HG03060 (cell line): ENCODE data around the gene PEX11G.

Source experiments
- ATAC-seq: cut with Tn5 transposase; IDR thresholded peaks from one replicate; pipeline ENCODE4 v1.9.1; 2021; ENCODE audit warnings: low read depth, moderate number of reproducible peaks; ENCODE audit not compliant: unreplicated experiment

PEX11G gene

DNA sequence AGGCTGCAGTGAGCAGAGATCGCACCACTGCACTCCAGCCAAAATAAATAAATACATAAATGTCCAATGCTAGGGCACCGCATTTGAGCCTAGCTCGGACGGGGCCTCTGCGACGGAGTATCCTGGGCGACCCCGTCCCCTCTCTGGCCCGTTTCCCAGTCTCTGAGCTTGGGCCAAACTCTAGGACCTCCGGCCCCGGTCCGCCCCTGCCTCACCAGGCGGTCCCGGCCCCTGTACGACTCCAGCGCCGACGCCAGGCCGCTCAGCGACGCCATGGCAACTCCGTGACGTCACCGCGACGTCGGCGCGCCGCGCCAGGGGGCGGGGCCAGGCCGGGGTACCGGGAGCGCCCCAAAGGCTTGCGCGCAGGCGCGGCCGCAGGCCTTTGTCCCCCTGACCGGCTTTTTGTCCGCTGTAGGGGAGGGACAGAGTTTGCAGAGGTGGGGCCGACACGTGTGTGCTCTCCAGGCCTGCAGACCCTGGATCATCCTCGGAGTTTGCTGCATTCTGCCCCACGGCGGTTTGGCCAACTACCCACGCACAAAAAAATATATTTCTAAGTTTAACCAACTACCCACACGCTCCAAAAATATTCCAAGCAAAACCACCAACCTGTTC lies at the start of gene PEX11G:
Gene PEX11G (minus strand): TSS at position 300 of the 618 bp plus-strand sequence. CDS start 25 bp downstream, at position 275.
- ATAC-seq, result no peak

DNA sequence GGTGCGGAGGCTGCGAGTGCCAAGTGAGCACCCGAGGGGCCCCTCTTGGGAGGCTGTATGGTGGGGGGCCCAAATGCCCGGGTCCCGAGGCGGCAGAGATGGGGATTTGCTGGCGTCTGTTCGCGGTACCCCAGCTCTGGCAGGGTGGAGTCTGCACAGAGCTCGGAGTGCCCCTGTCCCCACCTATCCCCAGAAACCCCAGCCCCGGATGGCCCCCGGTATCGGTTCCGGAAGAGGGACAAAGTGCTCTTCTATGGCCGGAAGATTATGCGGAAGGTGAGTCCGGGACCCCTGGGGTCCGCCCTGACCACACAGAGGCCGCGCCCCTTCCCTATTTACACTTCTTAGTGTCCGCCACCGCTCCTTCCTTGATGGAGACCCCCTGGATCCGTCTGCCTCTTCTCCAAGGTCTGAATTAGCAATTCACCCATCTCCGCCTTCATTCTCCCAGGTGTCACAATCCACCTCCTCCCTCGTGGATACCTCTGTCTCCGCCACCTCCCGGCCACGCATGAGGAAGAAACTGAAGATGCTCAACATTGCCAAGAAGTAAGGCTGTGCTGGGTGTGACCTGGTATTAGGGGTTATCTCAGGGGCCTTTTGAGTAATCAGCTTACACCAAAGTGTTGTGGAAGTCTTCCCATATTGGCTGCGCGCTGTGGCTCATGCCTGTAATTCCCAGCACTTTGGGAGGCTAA lies 47.3 kb upstream of the PEX11G start:
- no peak for ATAC-seq

DNA sequence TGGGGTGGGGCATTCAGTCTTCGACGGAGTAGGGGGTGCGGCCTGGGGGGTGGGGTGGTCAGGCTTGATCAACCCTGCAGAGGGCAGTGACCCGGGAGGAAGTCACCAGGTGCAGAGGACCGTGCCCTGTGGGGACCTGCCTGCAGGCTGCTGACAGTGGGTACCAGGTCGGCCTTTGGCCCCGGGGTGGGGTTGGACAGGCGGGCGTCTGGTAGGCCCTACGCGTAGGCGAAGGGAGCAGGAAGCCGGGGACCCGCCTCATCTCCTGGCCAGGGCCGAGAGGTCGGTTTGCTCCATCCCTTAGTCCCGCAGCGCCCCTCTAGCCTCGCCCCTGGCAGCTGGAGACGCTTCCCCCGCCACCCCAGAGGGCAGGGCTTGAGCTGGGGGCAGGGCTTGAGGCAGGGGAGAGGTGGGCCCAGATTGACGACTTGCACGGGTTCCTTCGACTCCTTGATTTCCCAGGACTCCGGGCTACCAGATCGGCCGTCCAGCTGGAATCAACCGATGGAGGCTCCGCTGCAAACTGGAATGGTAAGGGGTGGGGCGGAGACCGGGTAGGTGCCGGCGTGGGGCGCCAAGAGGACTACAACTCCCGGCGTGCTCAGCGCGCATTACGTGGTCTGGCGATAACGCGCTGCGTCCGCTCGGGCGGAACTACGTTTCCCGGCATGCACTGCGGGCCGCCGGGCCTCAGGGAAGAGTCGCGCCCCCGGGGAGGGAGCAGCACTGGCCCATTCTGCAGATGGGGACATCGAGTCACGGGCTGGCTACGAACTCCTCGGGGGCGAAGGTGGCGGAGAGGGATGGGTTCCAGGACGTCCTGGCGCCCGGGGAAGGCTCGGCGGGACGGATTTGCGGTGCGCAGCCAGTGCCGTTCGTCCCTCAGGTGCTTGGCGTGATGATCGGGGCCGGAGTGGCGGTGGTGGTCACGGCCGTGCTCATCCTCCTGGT lies 46.5 kb upstream of the PEX11G start, which contains the start of gene PNPLA6:
Gene PNPLA6 (plus strand): TSS at position 671 of the 951 bp plus-strand sequence. CDS start 72 bp downstream, at position 743.
- peak; percentile 70 for ATAC-seq

DNA sequence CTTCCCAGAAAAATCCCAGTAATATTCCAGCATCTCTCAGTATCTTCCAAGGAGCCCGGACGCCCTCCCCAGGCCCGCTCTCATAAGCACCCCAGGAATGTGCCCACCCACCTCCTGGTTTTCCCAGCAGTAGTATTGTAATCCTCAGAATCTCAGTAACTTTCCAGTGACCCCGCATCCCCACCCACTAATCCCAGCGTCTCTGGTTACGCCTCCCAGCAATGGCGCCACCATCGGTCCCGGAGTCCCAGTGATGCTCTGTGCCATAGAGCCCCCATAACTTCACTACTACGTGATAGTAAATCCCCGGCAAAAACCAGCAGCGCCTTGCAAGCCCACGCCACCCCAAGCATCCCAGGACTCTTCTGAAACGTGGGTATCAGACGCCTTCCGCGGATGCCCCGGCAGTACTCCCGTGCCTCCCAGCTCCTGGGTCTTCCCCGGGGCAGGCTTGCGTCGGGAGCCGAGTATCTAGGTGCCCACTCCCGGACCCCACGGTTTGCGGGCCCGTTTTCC lies 45.8 kb upstream of the PEX11G start:
- ATAC-seq, result no peak

DNA sequence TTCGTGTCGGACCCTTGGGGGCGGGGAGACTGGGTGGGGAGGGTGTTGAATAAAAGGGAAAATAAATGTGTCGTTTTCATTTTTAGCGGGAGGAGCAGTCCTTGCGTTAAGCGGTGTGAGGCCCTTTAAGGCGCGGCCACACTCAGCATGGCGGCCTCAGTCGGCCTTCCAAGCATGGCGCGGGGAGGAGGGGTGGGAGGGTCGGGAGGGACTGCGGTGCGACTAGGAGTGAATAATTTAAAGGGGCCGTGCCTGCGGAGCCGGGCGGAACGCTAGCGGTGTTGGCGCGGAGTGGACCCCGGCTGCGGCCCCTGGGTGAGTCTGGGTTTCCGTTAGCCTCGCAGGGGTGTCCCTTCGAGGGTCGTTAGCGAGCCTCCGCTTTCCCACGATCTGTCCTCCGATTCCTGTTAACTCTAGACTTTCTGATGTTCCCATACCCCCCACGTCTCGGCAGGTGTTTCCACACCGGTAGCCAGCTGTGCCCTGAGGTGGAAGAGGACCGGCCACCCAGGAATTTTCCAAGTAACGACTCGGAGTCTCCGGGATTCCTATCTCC lies 45.2 kb upstream of the PEX11G start:
- ATAC-seq, result no peak

DNA sequence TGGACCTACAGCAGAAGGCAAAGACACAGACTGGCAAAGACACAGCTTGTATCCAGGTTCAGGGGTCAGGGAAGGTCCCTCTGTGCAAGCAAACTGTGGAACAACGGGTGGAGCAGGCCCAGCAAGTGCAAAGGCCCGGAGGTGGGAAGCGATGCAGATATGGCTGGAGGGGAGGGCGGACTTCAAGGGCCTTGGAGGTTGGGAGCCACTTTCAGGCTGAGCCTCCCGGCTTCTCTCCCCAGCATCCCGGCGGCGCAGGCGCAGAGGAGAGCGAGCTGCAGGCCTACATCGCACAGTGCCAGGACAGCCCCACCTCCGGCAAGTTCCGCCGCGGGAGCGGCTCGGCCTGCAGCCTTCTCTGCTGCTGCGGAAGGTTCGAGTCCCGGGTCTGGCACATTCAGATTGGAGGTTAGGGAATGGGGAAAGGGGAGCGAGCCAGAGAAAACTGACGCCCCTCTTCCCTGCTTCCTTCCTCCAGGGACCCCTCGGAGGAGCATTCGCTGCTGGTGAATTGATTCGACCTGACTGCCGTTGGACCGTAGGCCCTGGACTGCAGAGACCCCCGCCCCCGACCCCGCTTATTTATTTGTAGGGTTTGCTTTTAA lies 44.5 kb upstream of the PEX11G start:
- ATAC-seq, result no peak

DNA sequence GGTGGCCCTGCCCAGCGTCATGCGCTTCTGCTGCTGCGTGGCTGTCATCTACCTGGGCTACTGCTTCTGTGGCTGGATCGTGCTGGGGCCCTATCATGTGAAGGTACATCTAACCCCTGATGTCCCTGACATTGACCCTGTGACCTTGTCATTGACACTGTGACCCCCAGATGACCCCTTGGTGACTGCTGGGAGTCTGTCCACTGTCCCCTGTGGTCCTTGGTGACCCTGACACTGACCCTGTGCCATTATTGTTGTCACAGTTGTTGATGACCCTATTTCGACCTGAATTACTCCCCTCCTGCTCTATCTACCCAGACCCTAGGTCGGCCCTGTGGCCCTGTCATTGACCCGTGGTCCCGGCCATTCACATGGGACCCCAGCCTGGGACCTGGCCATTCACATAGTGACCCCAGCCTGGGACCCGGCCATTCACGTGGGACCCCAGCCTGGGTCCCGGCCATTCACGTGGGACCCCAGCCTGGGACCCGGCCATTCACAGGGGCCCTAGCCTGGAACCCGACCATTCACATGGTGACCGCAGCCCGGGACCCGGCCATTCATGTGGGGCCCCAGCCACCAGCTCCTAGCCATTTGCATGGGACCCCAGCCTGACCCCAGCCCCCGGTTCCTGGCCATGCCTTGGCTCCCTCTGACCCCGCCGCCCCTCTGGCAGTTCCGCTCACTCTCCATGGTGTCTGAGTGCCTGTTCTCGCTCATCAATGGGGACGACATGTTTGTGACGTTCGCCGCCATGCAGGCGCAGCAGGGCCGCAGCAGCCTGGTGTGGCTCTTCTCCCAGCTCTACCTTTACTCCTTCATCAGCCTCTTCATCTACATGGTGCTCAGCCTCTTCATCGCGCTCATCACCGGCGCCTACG lies 41.0 kb upstream of the PEX11G start:
- ATAC-seq, result no peak

DNA sequence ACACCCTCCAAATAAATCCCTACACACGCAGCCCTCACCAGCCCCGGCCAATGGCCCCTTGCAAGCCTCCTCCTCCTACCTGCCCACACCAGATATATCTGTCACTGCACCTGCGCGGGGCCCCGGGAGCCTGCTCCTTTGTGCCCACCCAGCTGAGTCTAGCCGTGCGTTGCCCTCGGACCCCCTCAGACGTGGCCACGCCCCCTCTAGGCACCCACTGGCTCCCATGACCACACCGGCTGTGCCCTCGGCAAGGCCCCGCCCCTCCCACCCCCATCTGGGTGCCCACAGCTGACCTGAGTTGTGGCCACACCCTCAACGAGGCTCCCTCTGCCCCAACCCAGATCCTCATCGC lies 40.4 kb upstream of the PEX11G start:
- ATAC-seq, result no peak

DNA sequence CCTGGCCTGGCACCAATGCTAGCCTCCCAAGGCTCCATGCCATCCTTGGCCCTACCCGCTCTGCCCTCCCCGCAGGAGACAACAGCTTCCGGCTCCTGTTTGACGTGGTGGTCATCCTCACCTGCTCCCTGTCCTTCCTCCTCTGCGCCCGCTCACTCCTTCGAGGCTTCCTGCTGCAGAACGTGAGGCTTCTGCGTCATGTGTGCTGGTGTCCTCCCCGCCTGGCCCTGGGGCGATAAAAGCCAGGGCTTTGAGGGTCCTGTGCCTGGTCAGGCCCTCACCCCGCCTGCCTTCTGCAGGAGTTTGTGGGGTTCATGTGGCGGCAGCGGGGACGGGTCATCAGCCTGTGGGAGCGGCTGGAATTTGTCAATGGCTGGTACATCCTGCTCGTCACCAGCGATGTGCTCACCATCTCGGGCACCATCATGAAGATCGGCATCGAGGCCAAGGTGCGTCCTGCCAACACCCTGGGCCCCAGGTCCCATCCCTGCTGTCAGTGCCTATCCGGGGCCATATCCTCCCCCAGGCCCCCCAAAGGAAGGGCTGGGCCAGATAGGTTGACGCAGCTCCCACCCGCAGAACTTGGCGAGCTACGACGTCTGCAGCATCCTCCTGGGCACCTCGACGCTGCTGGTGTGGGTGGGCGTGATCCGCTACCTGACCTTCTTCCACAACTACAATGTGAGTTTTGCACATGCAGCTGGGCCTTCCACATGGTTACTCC lies 39.8 kb upstream of the PEX11G start:
- no peak for ATAC-seq

DNA sequence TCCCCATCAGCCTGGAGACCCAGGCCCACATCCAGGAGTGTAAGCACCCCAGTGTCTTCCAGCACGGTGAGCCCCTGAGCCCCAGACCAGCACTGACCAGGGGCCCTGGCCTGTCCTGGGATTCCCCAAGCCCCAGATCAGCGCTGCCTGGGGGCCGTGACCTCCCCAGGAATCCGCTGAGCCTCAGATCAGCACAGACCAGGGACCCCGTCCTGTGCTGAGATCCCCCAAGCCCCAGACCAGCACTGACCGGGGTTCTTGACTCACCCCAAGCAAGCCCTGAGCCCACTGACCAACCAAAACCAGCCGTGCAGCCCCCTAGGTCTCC lies 39.3 kb upstream of the PEX11G start:
- no peak for ATAC-seq

DNA sequence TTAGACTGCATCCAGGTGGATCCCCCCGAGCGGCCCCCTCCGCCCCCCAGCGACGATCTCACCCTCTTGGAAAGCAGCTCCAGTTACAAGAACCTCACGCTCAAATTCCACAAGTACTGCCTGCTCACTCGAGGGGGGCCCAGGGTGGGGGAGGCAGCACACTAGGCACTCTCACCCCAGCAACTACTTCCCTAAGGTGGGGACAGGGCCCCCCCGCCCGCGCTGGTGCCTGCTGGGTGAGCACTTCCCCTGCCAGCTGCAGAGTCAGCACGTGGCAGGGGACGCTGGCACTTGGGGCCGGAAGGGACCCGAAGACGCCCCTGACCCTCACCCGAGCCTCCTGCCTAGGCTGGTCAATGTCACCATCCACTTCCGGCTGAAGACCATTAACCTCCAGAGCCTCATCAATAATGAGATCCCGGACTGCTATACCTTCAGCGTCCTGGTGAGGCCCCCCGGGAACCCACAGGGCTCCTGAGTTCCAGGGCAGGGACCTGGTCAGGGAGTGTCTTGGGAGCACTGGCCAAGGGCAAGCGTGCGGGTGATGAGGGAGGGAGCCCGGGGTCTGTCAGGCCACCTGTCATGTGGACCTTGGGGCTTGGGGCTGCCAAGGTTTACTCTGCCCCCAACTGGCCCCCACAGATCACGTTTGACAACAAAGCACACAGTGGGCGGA lies 38.8 kb upstream of the PEX11G start:
- ATAC-seq, result no peak

DNA sequence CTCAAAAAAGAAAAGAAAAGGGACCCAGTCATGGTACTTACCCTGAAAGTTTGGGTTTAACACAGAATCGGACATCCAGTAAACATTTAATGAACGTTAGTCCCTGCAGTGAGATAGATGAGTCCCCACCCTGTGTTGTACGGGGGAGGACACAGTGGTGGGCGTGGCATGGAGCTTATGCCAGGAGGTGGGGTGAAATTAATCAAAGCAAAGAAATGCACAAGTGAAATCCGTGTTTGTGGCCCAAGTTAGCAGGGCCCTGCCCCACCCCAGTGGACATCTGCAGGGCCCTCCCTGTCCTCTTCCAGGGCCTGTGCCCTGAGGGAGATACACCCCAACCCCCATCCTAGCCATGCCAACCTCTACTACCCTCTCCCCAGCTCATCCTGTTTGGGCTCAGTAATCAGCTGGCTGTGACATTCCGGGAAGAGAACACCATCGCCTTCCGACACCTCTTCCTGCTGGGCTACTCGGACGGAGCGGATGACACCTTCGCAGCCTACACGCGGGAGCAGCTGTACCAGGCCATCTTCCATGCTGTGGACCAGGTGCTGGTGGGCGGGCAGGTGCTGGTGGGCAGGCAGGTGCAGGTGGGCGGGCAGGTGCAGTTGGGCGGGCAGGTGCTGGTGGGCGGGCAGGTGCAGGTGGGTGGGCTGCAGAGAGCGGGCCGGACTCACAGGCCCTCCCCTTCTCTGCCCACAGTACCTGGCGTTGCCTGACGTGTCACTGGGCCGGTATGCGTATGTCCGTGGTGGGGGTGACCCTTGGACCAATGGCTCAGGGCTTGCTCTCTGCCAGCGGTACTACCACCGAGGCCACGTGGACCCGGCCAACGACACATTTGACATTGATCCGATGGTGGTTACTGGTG lies 37.5 kb upstream of the PEX11G start:
- no peak for ATAC-seq

DNA sequence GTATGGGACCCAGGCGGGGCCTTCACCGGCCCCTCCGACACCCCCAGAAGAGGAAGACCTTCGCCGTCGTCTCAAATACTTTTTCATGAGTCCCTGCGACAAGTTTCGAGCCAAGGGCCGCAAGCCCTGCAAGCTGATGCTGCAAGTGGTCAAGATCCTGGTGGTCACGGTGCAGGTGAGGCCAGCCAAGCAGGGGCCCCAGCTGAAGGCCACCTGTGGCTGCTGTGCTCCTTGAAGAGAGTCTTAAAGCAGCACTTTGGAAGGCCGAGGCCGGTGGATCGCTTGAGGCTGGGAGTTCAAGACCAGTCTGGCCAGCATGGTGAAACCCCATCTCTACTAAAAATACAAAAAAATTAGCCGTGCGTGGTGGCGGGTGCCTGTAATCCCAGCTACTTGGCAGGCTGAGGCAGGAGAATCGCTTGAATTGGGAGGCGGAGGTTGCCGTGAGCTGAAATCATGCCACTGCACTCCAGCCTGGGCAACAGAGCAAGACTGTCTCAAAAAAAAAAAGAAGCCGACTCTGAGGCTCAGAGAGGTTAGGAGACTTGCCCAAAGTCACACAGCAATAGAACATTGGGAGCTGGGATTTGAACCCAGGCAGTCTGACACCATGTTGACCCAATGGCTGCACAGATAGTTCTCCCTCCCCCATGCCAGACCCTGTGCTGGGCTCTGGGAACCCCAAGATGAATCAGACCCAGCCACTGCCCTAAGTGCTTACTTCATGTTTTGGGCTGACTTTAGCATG lies 36.3 kb upstream of the PEX11G start:
- ATAC-seq, result no peak

DNA sequence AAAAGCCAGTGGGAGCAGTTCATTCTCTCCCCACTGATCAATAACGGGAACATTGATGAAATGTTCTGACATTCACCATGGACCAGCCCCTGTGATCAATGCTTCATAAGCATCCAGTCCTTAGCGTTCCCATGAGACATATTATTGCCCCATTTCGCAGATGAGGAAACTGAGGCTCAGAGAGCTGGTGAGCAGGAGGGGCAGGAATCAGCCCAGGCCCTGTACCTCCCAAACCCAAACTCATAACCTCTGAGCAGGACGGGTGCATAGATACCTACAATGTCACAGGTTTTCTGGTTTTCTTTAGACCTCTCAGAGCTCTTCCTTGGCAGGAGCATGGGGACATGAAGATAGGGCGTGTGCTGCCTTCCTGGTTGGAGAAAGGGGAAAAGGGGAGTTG lies 35.7 kb upstream of the PEX11G start:
- no peak for ATAC-seq

DNA sequence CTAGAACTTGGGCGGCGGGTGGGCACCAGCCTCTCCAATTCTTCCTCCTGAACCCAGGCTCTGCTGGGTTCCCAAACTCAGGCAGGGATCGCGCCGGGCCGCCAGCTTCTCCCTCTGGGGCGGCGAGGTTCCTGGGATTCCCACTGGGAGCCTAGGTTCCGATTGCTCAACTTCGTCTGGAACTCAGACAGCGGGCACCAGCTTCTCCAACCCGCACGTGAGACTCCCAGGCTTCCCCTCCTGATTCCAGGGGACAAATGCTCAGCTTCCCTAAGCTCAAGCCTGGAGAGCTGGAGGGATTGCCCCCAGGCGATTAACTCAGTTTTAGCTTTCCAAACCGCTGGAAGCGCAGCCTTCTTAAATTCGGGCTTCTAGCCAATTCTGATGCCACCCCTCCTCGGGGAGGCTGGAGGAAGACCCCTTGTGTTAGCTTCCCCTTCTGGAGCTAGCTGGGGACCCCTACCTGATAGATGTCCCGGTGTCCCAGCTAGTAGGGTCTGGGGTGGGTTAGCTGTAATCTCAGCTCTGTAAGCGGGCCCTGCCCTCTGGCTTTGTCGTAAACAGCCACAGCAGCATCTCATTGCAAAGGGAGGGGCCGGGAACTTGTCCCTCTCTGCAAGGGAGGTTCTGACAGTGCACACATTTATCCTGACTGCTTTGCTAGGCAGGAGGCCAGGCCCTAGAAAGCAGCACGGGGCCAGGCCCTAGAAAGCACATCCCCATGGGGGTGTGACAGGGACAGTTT lies 34.3 kb upstream of the PEX11G start:
- ATAC-seq, result no peak
